GM11168 (cell line): ENCODE results near the gene TBX15.

Experiments used
- in situ Hi-C: fragments of 300-500 bp; cut with MboI; formaldehyde crosslinking; loops from one replicate; pipeline ENCODE4 v1.12.0; 2022; ENCODE audit warnings: low sequenced_read_pairs; ENCODE audit not compliant: unreplicated experiment

The TBX15 gene

DNA sequence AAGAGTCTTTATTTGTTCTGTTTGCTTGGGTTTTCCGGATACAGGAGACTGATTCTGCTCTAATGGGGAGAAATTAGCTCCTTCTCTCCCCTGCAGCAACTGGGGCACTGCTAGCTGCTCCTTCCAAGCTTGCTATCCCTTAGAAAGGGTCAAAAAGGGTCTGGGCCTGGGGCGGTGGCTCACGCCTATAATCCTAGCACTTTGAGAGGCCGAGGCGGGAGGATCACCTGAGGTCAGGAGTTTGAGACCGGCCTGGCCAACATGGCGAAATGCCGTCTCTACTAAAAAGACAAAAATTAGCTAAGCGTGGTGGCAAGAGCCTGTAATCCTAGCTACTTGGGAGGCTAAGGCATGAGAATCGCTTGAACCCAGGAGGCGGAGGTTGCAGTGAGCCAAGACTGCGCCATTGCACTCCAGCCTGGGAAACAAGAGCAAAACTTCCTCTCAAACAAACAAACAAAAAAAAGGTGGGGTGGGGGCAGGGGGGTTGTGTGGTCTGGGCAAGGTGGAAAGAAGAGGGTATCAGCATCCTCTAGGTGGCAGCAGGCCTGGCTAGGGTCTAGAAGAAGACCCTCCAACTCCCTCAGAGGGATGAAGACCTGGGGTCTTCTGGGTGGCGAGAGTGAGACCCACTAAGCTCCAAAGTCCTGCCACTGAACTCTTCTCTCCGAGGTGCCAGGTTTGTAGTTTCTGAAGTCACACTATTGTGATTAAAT, 15.4 kb upstream of the TBX15 start:
- in situ Hi-C loops: loop anchor here (25.0 kb wide), 1 partner anchor 841 kb away; no protein-coding TSS in a partner anchor

DNA sequence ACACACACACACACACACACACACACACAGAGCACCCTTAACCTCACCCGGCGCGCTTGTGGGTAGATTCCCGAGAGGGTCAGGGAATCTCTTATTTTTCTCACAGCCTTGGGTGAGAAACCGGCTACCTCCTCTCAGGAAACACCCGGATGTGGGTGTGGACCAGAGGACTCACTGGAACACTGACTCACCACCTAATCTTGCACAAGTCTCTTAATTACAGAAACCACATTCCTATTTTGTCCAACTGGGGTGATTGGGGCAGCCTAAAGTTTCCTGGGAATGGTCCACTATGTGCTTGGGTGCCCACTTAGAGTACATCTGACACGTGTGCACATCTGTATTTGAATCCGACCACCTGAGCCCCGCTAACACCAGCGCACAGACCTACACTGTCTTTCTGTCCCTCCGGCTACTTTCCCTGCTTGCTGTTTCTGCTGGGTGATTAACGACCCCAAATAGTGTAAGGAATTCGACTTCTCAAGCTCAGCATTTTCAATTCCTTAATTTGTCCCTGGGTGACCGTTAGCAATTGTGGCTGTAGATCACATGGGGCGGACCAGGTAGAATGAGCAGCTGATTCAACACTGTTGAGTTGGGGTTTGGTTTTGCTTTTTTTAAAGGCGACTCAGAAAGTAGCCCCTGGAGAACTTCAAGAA, 14.0 kb upstream of the TBX15 start:
- in situ Hi-C loops: loop anchor here (25.0 kb wide), 1 partner anchor 840 kb away; no protein-coding TSS in a partner anchor

DNA sequence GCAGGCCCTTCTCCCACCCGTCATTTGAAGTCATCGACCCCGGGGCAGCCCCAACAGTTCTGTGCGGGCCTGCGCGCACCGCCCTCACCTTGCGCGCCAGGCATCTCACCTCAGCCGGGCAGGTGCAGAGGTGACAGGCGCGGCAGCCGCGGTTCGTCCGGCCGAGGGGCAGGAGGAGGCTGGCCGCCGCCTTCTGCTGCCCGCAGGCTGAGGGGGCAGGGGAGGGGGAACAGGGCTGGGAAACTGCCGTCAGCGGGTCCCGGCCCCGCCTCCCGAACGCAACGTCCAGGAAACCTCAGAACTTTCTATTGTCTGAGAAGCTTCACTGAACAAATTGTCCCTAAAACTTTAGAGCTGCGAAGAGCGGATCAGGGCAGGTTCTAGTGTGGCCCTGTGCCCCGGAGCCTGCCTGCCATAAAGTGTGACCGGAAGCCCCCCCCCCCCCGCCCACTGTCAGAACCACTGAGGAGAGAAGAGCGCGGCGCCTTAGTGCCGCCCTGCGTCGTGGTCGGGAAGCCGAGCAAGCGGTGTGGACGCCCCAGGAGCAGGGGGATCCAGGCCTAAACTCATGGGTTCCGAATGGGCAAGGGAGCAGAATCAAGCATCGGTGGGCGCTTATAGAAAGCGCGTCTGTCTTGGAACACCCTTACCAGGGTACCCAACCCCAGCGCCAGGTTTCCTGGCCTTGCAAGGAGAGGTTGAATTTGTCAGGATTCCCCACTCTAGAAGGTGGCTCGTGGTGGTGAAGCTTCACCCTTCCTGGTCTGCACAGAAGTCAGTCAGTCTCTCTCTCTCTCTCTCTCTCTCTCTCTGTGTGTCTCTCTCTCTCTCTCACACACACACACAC, 13.3 kb upstream of the TBX15 start:
- in situ Hi-C loops: loop anchor here (25.0 kb wide), 1 partner anchor 839 kb away; no protein-coding TSS in a partner anchor

DNA sequence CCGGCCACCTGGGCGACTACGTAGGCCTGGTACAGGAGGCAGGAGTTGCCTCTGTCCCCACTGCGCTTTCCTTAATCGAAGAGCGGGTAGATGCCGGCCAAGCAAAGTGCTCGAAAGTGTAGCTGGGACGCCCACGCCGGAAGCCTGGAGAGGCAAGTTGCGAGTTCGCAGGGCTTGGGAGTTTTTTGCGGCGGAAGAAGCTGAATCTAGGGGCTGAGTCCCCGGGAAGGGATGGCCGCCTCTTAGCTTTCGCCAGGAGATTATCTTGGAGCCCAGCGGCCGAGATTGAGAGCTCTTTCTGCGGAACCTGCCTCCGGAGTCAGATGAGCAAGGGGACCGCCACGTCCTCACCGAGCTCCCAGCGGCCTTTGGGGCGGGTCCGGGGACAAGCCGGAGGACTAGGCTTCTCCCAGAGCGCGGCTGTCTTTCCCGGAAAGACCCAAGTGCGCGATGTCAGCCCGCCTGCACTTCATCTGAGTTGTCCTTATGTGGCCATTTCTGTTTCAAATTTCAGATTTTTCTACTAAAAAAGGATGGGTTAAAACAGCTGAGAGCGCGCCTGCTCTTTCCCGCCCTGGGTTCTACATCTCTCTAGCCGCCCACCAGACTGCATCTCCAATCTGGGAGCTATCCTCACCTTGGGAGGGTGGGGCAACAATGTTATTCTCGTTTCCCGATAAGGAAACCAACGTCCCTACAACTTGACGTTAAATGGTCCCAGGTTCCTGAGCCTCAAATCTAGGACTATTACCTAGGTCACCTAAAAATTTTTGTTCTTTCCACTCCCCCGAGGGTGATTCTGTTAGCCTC, 12.4 kb upstream of the TBX15 start:
- in situ Hi-C loops: loop anchor here (25.0 kb wide), 1 partner anchor 838 kb away; no protein-coding TSS in a partner anchor

DNA sequence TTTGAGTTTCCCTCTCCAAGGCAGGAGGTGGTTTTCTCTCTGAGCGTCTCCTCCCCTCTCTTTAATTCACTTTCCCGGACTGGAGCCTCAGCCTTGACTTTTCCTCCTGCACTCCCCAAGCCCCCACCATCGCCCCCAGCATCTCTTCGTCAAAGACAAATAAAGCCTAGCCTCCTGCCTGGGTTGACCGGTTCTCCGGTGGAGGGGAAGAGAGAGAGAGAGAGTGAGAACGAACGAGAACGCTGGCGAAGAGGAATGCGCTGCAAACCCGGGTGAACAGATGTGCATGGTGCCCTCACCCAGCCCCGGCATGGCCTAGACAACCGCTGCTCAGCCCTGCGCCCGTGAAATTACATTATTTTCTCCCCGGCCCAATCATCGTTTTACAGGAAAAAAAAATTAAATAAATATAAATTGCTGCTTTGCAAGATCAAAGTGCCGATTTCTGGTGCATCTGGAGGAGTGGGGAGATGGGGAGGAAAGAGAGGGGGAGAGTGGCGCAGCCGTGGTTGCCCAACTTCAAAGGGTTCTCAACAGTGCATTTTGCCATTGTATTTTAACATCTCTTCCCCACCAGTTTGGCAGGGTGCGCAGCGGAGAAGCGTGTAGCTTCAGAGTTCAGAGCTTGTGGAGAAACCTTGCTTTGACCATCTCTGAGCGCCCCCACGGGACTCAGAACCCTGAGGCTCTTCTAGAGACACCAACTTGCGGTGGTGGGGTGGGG, 11.4 kb upstream of the TBX15 start:
- in situ Hi-C loops: loop anchor here (25.0 kb wide), 1 partner anchor 837 kb away; no protein-coding TSS in a partner anchor

DNA sequence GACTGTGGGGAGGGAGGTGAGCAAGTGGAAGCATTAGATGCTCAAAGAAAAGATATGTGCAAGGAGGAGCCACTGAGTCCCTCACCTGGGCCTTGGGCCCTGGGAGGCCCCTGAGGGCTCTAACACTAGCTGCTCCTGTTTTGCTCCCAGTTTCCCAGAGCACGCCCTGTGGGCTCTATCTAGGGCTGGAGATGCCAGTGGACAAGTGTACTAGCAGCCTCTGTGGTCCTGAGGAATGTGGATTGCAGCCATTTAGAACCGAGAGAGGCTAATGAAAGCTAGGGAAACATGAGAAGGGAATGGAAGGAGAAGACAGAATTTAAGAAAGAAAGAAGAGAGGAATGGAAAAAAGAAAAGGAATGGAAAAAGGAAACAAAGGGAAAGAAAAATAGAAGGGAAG, 10.0 kb upstream of the TBX15 start:
- in situ Hi-C loops: no loop called here

DNA sequence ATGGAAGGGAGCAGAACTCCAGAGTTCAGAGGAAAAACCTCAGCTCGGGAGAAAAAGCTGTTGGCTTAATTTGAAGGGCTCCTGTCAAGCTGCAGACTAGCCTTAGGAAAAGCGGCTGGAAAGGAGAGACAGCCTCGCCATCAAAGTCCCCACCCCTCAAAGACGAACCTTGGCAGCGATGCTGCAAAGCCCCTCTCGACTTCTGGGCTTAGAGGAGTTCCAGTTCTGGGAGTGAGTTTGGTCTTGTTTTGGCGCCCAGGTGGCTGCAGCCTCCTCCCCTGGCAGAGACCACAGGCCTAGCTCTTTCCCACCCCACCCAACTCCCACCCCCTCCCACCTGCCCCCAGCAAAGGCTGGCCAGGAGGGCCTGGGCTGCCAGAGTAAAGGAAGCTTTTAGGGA, 9.1 kb upstream of the TBX15 start:
- in situ Hi-C loops: no loop called here

DNA sequence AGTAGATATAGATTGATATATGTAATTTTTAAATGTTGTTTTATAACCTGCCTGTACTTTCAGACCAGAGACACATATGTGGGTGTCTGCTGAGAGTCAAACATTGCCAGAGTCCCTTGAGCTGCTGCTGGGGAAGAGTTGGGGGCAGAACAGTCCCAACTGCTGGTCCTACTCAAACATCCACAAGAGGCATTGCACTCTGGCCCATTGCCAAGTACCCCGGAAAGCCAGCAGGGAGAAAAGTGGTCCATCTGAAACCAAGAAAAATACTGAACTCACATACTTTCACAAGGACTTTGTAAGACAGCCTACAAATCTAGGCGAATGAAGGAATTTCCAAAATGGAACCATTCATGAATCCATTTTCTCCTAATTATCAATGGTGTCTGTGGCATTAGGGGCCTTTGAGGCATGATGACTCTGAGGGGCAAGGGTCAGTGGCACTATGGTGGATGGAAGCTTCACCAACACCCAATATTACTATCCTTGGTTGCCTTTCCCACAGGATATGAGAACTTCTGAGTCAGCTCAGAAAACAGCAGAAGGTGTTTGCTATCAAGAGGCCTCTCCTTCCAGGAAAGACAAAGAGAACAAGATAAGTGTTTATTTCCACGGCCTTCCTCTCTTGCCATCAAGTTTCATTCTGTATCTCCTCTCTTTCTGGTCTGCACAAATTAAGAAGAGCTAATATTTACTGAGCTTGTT, 7.3 kb upstream of the TBX15 start:
- in situ Hi-C loops: no loop called here

DNA sequence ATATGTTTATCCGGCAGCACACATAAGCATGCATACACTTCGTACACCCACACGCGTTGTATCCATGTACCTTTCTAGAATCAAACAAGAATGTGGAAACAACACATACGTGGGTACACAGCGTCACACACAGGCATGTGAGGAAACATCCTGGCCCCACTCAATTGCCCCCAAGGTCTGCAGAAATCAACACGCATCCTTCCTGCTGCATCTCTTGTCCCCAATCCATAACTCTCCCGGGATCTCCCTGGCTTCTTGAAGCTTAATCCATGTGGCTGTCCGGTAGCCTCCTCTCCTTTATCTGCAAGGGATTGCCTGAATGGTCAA, 5.5 kb upstream of the TBX15 start:
- in situ Hi-C loops: no loop called here

DNA sequence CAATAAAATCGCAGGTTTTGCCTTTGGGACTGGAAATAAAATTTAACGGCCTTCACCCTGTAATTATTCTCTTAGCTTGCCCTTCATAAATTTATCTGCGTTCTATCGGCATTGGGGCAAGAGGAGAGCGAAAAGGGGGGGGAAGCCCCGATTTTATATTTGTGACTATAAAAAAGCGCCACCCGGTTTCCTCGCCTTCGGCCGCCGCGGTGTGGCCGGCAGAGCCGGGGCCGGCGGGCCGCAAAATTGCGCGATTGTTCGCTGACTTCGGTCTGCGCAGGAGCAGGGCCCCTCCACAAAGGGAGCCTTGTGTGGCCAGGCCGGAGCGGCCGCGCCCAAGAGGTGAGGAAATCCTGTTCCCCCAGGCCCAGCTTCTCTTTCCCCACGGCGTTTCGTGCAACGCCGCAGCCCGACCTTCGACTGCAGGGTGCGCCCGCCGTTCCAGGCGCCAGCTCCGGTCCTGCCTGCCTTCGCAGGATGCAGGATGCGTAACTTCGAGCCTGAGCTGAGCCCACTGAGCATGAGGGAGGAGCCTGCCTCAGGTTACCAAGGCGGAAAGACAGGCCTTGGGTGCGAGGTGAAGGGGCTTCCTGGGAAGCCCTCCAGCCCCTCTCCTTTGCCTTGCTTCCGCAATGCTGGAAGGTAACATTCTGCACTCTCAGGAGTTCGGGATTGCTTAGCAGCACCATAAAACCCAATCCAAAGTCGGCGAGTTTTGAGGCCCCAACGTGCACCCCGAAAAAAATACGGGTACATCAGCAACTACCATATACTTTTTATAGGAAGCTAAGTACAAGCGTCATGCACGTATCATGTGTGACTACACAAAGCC, 4.9 kb upstream of the TBX15 start:
- in situ Hi-C loops: no loop called here

DNA sequence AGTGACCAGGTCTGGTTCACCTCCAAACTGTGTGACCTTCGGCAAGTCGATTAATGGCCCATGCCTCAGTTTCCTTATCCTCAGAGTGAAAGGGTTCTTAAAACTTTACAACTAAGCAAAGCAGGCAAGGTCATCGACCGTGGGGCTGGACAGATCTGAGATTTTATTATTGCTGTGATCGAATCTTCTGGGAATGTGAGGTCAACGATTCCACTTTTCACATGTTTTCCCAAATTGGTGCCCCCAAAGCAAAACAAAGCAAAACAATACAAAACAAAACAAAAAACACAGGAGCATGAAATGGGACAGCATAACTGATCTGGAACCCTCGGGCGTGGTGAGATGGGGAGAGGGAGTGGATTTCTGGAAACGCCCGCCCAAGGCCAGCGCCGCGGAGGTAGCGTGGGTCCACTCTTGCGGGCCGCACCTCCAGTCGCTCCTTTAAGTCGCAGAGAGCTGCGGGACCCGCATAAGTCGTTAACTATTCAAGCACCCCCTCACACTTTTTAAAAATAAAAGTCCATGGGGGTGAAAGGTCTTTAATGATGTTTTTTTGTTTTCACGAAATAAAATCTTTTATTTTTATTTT, 4.2 kb upstream of the TBX15 start:
- in situ Hi-C loops: no loop called here

DNA sequence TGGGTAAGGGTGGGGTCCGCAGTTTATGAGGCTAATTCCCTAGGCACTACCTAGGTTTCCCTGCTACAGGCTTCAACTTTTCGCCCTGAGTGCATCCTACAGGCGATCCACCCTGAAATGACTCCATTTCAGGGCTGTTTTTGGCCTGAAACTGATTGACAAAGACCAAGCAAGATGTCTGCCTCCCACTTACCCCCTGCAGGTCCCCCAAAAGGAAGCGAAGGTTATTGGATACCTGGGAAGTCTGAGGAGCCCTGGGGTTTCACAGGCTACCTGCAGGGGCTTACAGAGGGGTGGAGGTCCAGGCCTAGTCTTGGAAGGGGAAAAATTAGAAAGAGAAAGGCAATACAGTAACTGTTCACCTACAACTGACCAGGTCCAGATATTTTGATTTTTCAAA, 3.3 kb upstream of the TBX15 start:
- in situ Hi-C loops: no loop called here

DNA sequence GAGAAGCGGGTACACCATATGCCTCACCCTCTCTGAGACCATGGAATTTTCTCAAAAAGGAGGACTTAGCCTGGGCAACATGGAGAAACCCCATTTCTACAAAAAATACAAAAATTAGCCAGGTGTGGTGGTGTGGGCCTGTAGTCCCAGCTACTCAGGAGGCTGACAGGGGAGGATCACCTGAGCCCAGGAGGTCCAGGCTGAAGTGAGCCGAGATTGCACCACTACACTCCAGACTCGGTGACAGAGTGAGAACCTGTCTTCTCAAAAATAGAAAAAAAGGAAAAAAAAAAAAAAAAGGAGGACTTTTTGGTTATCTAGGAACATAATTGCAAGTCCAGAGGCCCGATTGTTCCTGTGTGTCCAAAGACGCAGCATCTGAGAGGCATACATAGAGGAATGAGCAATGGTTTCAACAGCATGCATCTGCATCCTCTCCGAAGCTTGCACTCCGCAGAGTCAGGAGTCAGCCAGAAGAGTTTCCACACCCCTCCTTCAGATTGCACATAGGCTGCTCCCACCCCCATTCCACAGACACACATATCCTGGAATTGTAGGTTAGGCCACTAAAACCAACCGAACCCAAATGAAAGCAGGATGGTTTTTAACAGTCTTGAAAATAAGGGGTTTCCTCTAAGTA, 2.5 kb upstream of the TBX15 start:
- in situ Hi-C loops: no loop called here

DNA sequence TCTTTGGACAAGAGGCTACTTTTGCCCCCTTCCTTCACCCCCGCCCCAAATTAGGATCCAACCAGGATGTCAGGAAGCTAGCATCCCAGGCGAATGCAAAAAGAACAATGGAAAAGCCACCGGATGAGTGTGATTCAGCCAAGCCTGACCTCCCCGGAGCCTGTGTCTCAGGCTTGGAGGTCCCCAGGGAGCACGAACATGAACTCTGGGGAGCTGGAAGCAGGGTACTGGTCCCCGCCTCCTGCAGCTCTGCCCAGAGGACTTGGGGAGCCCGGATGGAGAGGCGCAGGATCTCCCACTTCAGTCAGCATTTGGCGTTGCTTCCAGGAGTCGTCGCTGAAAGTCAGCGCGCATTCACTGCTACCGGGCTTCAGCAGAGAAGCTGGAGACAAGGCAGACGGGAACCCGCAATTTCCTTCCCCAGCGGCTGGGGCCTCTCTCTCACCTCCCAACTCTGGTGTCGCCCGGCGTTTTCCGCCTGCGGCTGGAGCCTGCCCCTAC, 1.8 kb upstream of the TBX15 start:
- in situ Hi-C loops: no loop called here

DNA sequence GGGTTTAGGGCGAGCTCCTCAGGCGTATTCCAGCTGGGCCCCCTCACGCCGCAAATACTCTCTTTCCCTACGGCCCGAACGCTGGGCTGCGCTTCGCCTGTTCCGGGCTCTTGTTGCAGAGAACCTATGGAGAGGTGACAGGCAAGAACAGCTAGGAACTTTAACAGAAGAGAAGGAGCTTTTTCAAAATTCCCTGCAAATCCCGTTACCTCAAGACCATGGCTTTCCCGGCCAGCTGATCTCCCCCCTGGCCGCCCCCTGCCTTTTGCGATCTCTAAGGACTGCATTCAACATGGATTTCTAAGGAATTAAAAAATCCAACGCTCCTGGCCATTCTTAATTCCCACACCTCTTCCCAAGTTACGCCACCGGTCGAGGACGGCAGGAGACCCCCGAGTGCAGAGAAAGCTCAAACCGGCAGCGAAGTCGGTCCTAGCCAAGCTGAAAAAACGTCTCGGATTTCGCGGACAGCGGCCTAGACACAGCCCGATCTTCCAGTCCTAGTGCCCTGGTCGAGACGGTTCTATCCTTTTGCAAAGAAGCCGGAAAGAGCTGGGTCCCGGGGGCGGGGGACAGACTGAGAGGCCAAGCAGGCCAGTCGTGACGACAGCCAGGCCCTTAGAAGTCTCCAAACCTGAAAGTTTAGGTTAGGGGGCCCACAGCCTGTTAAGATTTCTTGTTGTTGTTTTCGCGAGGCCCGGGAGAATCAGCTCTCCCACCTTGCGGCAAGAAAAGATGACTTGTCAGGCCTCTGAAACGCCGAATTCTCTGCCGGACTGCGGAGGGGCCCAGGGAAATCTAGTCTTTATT, 1.1 kb upstream of the TBX15 start:
- in situ Hi-C loops: no loop called here

DNA sequence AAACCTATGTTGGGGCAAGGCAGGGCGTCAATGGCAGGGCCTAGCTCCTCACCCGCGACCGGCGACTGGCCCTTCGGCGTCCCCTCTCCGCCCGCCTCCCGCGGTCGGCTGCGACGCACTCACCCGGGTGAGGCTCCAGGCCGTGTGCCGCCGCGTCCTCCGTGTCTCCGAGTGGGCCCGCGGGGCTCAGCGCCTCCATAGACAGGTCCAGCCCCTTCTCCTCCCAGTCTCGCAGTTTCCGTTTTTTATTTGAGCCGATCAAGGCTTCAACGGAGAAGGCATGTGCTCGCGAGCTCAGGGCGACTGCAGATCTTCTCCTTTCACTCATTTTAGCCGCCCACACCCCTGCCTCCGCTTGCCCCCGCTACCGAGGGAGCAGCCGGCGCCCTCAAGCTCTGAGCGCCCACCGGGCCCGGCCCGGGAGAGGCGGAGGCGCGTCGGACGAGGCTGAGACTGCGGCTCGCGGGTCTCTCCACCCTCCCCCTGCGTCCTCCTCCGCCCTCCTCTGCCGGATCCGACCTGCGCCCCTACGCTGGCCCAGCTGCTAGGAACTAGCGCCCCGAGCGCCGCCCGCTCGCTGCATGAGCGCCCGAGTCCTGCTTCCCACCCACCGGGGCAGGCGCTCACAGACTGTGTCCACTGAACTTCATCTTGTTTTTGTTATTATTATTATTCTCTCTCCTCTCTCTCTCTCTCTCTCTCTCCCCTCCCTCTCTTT, 516 bp downstream of the TBX15 start:
- in situ Hi-C loops: no loop called here
